Fibroblast of pulmonary artery (primary cell): Measurements from ENCODE around the gene GARNL3.

Experiments used
- DNase-seq: peaks from one replicate; pipeline ENCODE4 v3.0.0-alpha.2; 2010; ENCODE audit warnings: low read depth
- H3K4me3 ChIP-seq: replicated peaks from 2 replicates; pipeline ENCODE4 v1.5.1; 2011; ENCODE audit warnings: low read depth, mild to moderate bottlenecking, control low read depth, low read length, moderate library complexity
- CTCF ChIP-seq: IDR thresholded peaks from 2 replicates; pipeline ENCODE4 v1.5.1; 2011; ENCODE audit warnings: mild to moderate bottlenecking, control low read depth, low read length, inconsistent platforms; ENCODE audit errors: missing control alignments

GARNL3 gene

GRCh38 chr9:127411122-127411521 is 146.5 kb downstream of the GARNL3 start:
- H3K4me3 ChIP-seq, result no peak overlapping the region
- no peak for DNase-seq
- no peak for TF ChIP-seq CTCF

GRCh38 chr9:127415141-127415540 is 150.6 kb downstream of the GARNL3 start:
- no peak overlapping the region for H3K4me3 ChIP-seq
- DNase-seq, result no peak
- TF ChIP-seq CTCF, result no peak

- H3K4me3 ChIP-seq, result no peak overlapping the region
- no peak for TF ChIP-seq CTCF
- no peak for DNase-seq
These were observed 151.1 kb downstream of the GARNL3 start for GRCh38 chr9:127415657-127416056.

- peak; percentile 24 for DNase-seq
- no peak overlapping the region for H3K4me3 ChIP-seq
- TF ChIP-seq CTCF, result no peak
These were observed 152.8 kb downstream of the GARNL3 start for GRCh38 chr9:127417131-127418036.

GRCh38 chr9:127418037-127418471 is 153.5 kb downstream of the GARNL3 start:
- peak; percentile 18 for TF ChIP-seq CTCF
- DNase-seq, result no peak
- H3K4me3 ChIP-seq, result no peak overlapping the region

- no peak overlapping the region for H3K4me3 ChIP-seq
- no peak for DNase-seq
- TF ChIP-seq CTCF, result no peak
These were observed 154.8 kb downstream of the GARNL3 start for GRCh38 chr9:127419348-127419747.

- no peak overlapping the region for H3K4me3 ChIP-seq
- no peak for DNase-seq
- TF ChIP-seq CTCF, result no peak
These were observed 156.5 kb downstream of the GARNL3 start for GRCh38 chr9:127421057-127421456.
